HG03469 (cell line): ENCODE results near the gene IDUA.
"Not testable (repeated sequence)": the region's sequence is repeated elsewhere in the genome, so short reads cannot be mapped to it uniquely, and the experiment has no call there.

Source experiments
- ATAC-seq: cut with Tn5 transposase; IDR thresholded peaks from one replicate; pipeline ENCODE4 v1.9.1; 2021; ENCODE audit warnings: mild to moderate bottlenecking, moderate library complexity, moderate number of reproducible peaks; ENCODE audit not compliant: unreplicated experiment

Gene IDUA

DNA sequence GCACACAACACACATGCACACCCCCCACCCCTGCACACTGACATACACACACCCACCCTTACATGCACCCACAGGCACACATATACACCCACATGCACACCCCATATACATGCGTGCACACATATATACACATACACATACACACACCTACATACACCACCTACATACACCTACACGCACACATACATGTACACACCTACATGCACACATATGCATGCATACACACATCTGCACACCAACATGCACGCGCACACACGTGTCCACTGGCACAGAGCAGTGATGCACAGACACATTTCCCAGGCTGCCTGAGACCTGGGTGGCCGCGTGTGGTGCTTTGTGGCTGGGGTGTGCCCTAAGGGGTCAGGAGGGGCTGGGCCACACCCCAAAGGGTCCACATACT lies 56.3 kb downstream of the IDUA start:
- no peak for ATAC-seq

DNA sequence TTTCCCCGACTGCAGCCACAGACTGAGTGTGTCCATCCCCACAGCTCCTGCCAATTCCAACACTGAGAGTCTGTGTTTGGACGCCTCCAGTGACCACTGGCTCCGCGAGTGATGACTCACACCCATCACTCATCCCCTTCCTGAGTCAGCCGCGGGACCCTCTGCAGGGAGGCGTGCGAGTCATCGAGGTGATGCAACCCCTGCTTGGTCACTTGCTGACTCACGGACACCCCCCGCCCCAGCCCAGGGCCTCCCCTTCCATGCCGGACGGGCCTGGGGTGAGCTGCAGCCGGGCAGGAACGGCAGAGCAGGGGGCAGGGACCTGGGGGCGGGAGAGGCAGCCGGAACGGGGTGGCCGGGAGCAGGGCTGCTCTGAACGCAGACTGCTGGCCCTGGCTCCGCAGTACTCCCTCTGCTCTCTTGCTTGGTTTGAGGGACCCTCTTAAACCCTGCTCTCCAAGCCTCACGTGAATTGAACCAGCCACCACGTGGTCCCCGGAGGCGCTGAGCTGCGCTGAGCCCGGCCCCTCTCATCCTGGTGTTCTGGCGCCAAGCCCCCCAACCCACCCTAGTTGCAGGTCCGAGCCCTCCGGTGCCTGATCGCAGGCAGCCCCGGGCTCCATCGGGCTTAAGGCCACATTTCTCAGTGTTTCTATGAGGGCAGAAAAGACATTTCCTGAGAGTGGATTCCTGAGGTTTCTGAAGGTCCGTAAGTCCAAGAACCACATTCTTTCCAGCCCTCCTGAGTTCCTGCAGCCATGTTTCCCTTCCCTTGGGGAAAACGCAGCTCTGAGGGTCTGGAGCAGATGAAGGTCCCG lies 57.0 kb downstream of the IDUA start:
- ATAC-seq = no peak

DNA sequence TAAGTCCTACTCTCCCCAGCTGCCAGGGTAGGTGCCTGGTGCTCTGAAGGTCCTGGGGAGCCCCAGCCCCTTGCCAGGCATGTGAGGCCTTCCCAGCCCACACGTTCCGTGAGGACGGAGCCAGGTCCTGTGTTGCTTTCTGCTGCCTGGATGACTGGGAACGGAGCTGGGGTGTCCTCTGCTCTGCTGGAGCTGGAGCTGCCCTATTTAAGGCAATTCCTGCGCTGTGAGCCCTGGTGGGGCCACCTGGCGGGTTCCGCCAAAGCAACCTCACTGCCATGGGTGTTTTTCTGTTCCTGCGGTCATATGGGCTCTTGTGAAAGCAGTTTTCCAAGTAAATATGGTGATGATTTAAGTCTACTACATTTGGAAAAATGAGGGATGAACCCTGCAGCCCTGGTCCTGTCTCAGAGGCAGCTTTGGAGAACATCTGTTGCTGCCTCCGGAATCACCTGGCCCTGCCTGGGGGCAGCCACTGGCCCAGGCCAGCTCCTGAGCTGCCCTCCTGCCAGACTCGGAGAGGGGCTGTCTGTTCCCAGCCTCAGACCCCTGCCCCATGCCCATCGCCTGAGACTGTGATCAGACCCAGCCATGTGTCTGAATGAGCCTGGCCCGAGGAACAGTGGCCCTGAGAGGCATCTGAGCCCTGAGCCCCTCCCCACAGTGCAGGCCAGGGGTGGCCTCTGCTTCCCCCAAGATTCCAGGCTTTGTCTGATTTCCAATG lies 57.8 kb downstream of the IDUA start:
- ATAC-seq = no peak

DNA sequence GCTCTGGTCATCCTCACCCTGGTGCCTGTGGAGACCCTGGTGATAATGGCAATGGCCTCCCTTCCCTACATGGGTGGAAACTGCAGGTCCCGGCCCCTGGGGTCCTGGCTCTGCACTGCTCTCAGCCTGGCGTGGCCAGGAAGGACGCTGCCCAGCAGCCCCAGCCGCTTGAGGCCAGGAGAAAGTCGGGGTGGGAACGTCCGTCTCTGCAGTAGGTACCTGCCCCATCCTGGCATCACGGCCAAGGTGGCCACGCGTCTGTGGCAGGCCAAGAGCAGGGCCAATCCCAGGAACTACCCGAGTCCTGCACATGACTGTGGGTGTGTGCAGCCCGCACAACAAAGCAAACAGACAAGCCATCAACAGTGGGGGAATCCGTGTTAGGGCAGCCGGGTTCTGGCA lies 58.4 kb downstream of the IDUA start:
- ATAC-seq = no peak

DNA sequence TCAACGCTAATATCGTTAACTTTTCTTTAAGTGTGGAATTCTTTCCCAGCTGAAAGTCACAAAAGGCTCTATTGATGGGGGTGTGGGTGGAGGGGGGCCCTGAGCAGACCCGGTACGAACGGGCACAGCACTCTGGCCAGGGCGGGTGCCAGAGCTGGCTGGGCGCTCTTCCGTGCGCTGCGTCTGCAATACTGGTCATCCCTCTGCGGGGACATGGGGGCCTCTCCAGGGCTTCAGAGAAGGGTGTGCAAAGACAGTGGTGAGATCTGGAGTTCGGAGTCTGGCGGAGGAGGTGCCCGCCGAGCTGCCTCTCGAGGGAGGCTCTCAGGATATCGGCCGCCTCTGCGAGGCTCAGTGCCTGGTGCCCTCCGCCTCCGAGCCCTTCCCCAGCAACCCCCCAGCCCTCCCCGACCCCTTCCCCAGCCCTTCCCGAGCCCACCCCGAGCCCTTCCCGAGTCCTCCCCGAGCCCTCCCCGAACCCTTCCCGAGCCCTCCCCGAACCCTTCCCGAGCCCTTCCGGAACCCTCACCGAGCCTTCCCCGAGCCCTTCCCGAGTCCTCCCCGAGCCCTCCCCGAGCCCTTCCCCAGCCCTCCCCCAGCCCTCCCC lies 58.9 kb downstream of the IDUA start:
- ATAC-seq = no peak

DNA sequence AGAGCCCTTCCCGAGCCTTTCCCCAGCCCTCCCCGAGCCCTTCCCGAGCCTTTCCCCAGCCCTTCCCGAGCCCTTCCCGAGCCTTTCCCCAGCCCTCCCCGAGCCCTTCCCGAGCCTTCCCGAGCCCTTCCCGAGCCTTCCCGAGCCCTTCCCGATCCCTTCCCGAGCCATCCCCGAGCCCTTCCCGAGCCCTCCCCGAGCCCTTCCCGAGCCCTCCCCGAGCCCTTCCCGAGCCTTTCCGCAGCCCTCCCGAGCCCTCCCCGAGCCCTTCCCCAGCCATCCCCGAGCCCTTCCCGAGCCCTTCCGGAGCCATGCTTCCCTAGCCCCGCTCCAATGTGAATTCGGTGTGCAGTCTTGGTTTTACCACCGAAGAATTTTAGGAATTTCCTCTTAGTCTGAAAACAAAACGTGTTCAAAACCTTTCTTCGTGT lies 59.8 kb downstream of the IDUA start:
- not testable (repeated sequence) for ATAC-seq

DNA sequence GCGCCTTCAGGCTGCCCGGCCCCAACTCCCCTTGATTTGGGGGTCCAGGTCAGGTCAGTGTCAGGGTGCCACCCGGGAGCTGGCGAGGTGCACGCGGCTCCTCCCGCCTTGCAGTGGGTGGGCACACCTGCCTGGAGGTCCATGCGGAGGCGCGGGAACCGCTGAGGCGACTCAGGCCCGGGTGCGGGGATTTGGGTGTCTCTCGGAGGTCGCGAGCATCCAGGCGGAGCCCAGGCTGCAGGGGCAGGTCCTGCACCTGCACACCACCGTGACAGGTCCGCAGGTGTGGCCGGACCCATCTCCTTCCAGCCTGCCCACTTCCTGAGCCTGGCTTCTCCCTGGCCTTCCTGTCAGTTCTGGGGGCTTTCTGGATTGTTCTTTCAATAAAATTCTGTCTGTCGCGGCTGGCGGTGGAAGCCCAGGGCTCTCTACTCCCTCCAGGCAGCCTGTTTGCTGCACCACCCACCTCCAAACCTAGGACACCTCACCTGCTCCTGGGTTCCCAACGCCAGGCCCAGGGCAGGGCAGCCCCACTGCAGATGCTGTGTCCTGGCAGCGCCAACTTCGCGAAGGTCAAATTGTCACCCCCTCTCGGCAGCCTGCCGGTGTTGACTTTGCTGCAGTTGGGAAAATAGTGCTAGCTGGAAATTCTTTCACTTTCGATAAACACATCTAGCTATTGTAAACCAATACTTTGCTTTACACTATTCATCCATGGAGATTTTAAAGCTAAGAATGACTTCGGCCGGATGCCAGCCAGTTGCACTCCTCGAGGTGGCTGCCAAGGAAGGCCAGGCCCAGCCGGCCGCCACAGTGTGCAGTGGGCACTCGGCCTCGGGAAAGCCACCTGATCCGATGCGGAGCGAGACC lies 60.5 kb downstream of the IDUA start:
- no peak for ATAC-seq

DNA sequence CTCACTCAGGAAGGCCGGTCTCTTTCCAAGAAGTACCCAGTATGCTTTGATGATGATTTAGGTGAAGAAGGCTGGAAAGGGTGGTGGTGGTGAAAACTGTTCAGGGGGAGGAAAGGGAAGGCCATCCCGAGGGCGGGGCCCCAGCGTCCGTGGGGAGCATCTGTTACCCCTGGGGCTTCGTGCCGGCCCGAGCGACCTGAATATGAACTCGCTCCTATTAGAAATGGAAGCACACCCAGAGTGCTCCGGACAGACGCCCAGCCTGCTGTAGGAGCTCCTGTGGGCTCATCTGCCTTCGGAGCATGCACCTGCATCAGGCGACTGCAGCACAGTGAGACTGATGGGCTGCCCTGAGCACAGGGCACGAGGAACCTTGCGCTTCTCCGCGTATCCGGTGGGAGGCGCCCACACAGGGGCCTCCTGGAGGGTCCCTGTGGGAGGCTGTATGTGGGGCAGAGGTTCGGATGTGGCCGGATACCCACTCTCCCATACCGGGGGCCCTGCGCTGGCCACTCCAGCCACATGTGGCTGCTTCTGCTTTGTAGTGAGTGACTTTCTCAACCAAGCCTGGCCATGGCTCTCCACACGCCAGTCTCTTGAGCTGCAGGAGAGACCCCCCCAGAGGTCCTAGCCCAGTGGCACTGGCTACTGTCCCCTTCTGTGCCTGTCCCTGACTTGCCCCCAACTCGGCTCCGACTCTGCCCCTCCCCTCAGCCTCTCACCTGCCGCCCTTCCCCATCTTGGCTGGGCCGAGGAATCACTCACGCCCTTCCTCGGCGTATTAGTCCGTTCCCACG lies 61.3 kb downstream of the IDUA start:
- no peak for ATAC-seq

DNA sequence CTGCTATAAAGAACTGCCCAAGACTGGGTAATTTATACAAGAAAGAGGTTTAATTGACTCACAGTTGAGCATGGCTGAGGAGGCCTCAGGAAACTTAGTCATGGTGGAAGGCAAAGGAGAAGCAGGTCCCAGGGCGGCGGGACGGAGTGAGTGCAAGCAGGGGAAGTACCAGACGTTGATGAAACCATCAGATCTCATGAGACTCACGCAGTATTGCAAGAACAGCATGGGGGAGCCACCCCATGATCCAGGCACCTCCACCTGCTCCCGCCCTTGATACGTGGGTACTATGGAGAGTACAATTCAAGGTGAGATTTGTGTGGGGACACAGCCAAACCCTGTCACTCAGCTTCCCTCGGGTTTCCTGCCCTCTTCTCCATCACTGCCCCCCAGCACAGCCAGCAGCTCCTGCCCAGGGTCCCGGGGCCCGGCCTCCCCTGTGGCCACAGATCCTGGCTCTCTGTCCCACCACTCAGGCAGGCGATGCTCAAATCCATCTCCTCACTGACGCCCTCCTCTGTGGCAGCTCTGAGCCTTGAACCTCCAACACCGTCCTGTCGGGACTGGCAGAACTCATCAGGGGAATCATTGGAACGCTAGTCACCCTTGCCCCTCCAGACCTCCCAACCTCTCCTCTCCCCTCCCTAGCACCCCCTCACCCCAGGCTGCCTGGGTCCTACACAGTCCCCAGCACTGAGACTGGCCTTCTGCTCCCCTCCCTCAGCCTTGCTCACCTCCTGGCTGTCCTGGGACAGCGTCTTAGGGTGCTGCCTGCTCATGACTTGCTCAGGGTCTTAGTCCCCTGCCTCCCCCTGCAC lies 62.1 kb downstream of the IDUA start:
- ATAC-seq = no peak

DNA sequence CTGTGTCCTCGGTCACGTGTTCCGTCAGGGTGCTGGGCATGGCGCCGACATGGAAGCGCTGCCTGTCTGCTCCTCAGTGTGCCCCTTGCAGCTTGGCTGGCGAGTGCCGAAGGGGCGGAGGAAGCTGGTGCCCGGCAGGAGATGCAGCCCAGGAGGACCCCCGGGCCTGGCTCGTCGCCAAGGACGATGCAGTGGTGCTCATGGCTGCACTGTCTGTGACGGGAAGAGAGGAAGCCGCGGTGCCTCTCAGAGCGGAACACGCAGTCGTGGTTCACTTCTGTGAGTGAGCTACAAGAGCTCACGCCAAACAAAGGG lies 62.7 kb downstream of the IDUA start:
- ATAC-seq = no peak

DNA sequence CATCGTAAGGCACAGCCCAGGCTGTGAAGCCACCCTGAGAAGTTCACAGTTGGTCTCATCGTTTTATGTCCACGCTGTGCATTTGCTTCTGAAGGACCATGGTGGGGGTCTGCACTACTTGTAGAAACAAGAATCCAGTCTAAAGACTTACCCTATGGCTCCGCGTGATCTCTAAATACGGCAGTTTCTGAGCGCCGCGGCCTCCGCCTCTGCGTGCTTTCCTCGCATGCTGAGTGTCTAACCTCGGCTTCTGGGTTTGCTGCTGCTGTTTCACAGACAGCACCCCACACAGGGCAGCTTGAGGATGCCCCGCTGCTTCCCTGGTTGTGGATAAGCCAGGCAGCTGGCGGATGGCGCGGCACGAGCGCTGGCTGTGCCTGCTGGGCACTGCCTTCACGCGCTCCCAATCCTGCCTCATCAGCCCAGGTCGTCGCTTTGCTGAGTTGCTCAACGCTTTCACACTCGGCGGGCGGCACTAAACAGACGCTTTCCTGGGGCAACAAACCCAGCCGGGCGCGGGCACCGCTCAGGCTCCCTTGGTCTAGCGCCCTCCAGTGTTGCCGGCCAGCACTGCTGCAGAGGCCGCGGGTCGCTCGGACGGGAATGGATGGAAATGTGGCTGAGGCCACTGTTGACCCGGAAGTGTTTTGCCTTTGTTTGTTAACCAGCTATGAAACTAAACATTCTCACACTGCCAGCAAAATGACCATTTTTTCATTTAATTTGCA lies 63.8 kb downstream of the IDUA start:
- ATAC-seq = no peak

DNA sequence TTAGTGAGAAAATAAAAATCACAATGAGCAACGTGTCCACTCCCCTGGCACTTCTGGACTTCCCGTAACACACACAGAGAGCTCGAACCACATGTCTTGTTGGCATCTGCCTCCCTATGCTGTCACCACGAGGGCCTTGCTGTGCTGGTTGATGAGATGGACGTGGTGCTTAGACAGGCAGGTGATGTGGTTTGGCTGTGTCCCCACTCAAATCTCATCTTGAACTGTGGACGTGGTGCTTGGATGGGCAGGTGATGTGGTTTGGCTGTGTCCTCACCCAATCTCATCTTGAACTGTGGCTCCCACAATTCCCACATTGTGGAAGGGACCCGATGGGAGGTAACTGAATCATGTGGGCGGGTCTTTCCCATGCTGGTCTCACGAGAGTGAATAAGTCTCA lies 64.6 kb downstream of the IDUA start:
- ATAC-seq = no peak

DNA sequence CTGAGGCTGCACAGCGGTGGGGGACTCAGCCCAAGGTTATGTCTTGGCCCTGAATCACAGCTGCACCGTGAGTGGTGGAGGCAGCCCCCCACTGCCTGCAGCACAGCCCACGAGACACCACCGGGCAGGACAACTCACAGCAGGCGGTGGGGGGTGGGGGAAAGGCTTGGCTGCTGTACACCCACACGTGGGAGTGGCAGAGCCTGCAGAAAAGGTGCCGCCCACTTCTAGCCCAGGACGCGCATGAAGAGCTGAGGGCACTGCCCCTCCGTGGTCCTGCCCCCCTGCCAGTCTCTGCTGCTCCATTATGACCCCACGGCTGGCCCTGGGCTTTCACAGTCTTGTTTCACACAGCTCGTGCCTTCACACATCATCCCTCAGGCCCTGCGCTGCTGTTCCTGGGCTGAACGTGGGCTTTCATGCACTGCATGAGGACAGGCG lies 65.4 kb downstream of the IDUA start:
- no peak for ATAC-seq

DNA sequence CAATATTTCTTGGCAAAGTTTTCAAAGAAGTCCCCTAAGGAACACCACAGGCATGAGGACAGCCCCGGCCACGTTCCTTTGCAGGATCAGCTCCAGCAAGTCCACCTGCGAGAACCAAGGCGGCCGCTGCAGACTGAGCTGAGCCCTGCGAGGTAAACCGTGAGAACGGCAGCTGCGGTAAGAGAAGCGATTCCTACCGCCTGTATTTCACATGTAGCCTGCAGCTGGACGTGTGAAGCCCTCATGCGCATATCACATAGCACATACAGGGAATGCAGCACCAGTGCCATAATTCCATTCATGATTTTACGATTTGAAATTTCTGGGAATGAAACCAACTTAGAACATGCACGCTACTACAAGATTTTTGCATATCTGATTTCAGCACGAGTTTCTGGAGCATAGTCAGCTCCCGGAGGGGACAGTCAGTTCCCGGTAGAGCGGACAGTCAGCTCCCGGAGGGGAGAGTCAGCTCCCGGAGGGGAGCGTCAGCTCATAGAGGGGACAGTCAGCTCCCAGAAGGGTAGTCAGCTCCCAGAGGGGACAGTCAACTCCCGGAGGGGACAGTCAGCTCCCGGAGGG lies 66.3 kb downstream of the IDUA start:
- no peak for ATAC-seq

DNA sequence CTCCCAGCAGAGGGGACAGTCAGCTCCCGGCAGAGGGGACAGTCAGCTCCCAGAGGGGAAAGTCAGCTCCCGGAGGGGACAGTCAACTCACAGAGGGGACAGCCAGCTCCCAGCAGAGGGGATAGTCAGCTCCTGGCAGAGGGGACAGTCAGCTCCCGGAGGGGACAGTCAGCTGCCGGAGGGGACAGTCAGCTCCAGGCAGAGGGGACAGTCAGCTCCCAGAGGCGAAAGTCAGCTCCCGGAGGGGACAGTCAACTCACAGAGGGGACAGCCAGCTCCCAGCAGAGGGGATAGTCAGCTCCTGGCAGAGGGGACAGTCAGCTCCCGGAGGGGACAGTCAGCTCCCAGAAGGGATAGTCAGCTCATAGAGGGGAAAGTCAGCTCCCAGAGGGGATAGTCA lies 67.0 kb downstream of the IDUA start:
- ATAC-seq = not testable (repeated sequence)
